HEK293T (cell line): Measurements from ENCODE around the gene TK2.

Source experiments
- CTCF ChIA-PET: fragments of 350-600 bp; formaldehyde crosslinking; extraction: SDS; loops from one replicate; lab custom pipeline; 2021; ENCODE audit warnings: antibody characterized with exemption, inconsistent platforms; lab: Yijun Ruan, JAX
- POLR2A ChIA-PET: fragments of 350-600 bp; formaldehyde crosslinking; extraction: SDS; loops from one replicate; lab custom pipeline; 2020; ENCODE audit warnings: antibody characterized with exemption, inconsistent platforms; lab: Yijun Ruan, JAX
- DNase-seq: peaks from one replicate; pipeline ENCODE4 v3.0.0; 2012; ENCODE audit warnings: mixed read lengths; ENCODE audit errors: extremely low spot score
- ARNT ChIP-seq: fragments of 450-650 bp; IDR thresholded peaks from 2 replicates; pipeline ENCODE4 v1.6.1; 2017; ENCODE audit warnings: mild to moderate bottlenecking
- BHLHE40 ChIP-seq: fragments of 450-650 bp; IDR thresholded peaks from 2 replicates; pipeline ENCODE4 v1.6.1; 2016; ENCODE audit warnings: mild to moderate bottlenecking, moderate library complexity, borderline replicate concordance
- CTBP1 ChIP-seq: fragments of 450-650 bp; IDR thresholded peaks from 2 replicates; pipeline ENCODE4 v1.6.1; 2016; ENCODE audit warnings: borderline replicate concordance
- ELF4 ChIP-seq: fragments of 450-650 bp; IDR thresholded peaks from 2 replicates; pipeline ENCODE4 v1.6.1; 2017; ENCODE audit warnings: antibody characterized with exemption
- FOXA1 ChIP-seq: fragments of 450-650 bp; IDR thresholded peaks from 2 replicates; pipeline ENCODE4 v1.6.1; 2016; ENCODE audit warnings: mild to moderate bottlenecking
- FOXK2 ChIP-seq: fragments of 450-650 bp; IDR thresholded peaks from 2 replicates; pipeline ENCODE4 v1.6.1; 2016; ENCODE audit warnings: mild to moderate bottlenecking
- FOXM1 ChIP-seq: fragments of 450-650 bp; IDR thresholded peaks from 2 replicates; pipeline ENCODE4 v1.6.1; 2017; ENCODE audit warnings: mild to moderate bottlenecking, borderline replicate concordance
- HDGF ChIP-seq: fragments of 450-650 bp; IDR thresholded peaks from 2 replicates; pipeline ENCODE4 v1.6.1; 2017; ENCODE audit warnings: antibody characterized with exemption, borderline replicate concordance
- L3MBTL2 ChIP-seq: fragments of 450-650 bp; conservative IDR thresholded peaks from 2 replicates; pipeline ENCODE4 v1.6.1; 2016; ENCODE audit warnings: mild to moderate bottlenecking
- LEF1 ChIP-seq: fragments of 450-650 bp; IDR thresholded peaks from 2 replicates; pipeline ENCODE4 v1.6.1; 2017; ENCODE audit warnings: mild to moderate bottlenecking, borderline replicate concordance
- NFRKB ChIP-seq: fragments of 450-650 bp; IDR thresholded peaks from 2 replicates; pipeline ENCODE4 v1.6.1; 2016; ENCODE audit warnings: mild to moderate bottlenecking, moderate library complexity
- PKNOX1 ChIP-seq: fragments of 450-650 bp; IDR thresholded peaks from 2 replicates; pipeline ENCODE4 v1.6.1; 2016
- SP1 ChIP-seq: fragments of 450-650 bp; IDR thresholded peaks from 2 replicates; pipeline ENCODE4 v1.6.1; 2017
- SUZ12 ChIP-seq: fragments of 450-650 bp; IDR thresholded peaks from 2 replicates; pipeline ENCODE4 v1.6.1; 2016; ENCODE audit warnings: mild to moderate bottlenecking
- TARDBP ChIP-seq: fragments of 450-650 bp; IDR thresholded peaks from 2 replicates; pipeline ENCODE4 v1.6.1; 2016
- ZNF384 ChIP-seq: fragments of 450-650 bp; IDR thresholded peaks from 2 replicates; pipeline ENCODE4 v1.6.1; 2016

Gene TK2

GRCh38 chr16:66525396-66526180 is 24.3 kb downstream of the TK2 start:
- DNase-seq = no peak

GRCh38 chr16:66524601-66525164 is 25.2 kb downstream of the TK2 start:
- TF ChIP-seq SUZ12 = no peak
- no peak for TF ChIP-seq LEF1
- TF ChIP-seq BHLHE40 = no peak
- no peak for TF ChIP-seq ELF4
- no peak for TF ChIP-seq SP1
- no peak for TF ChIP-seq NFRKB
- TF ChIP-seq PKNOX1 = no peak
- no peak for TF ChIP-seq FOXK2
- no peak for TF ChIP-seq HDGF
- TF ChIP-seq L3MBTL2 = no peak
- TF ChIP-seq FOXM1 = no peak
- TF ChIP-seq ARNT = no peak
- TF ChIP-seq TARDBP = no peak
- ChIA-PET POLR2A (no interaction called here), CTCF (interaction anchor here (0.6 kb wide), 1 partner anchor 761 kb away, joined by 3 read pairs; no protein-coding TSS in a partner anchor)
- DNase-seq = no peak

More at GRCh38 chr16:66525396-66526180, 24.3 kb downstream of the TK2 start:
- ChIA-PET CTCF (interaction anchor here (0.6 kb wide), 1 partner anchor 762 kb away, joined by 3 read pairs; no protein-coding TSS in a partner anchor), POLR2A (no interaction called here)
- TF ChIP-seq FOXK2 (no peak), LEF1 (no peak), NFRKB (no peak), FOXA1 (no peak), L3MBTL2 (no peak), BHLHE40 (no peak), FOXM1 (no peak), HDGF (no peak), TARDBP (no peak)

GRCh38 chr16:66523861-66524354 is 26.0 kb downstream of the TK2 start:
- POLR2A ChIA-PET = interaction anchor here (0.6 kb wide), 1 partner anchor 9 kb away, joined by 3 read pairs; no protein-coding TSS in a partner anchor
- DNase-seq = no peak
- CTCF ChIA-PET = no interaction called here
- no peak for TF ChIP-seq FOXK2
- no peak for TF ChIP-seq SUZ12
- no peak for TF ChIP-seq FOXM1
- TF ChIP-seq CTBP1 = no peak
- TF ChIP-seq BHLHE40 = no peak
- no peak for TF ChIP-seq ELF4
- no peak for TF ChIP-seq L3MBTL2

- TF ChIP-seq FOXM1 (no peak), PKNOX1 (no peak), ELF4 (no peak), ZNF384 (no peak), LEF1 (no peak), HDGF (no peak), CTBP1 (no peak), FOXK2 (no peak), FOXA1 (no peak), TARDBP (no peak), SUZ12 (no peak), NFRKB (no peak)
- ChIA-PET POLR2A (no interaction called here), CTCF (no interaction called here)
- DNase-seq = no peak
Observed at GRCh38 chr16:66522816-66523590, 26.9 kb downstream of the TK2 start.

- ChIA-PET CTCF (no interaction called here), POLR2A (no interaction called here)
- TF ChIP-seq FOXM1 = no peak
- no peak for TF ChIP-seq BHLHE40
- TF ChIP-seq SUZ12 = no peak
- TF ChIP-seq FOXA1 = no peak
- no peak for TF ChIP-seq LEF1
- TF ChIP-seq PKNOX1 = no peak
- TF ChIP-seq HDGF = no peak
- TF ChIP-seq ZNF384 = no peak
- no peak for TF ChIP-seq TARDBP
- TF ChIP-seq L3MBTL2 = no peak
- TF ChIP-seq FOXK2 = no peak
- TF ChIP-seq SP1 = no peak
- DNase-seq = no peak
Observed at GRCh38 chr16:66521951-66522771, 27.8 kb downstream of the TK2 start.
